MM.1S (cell line): ENCODE measurements around the gene MPST.

ENCODE experiments used
- DNase-seq: peaks from one replicate; pipeline ENCODE4 v3.0.0-alpha.2; 2015
- H2AFZ ChIP-seq: fragments of 300-600 bp; sonication (generic); 2 replicates; pipeline ENCODE4 v1.6.0; 2016; ENCODE audit warnings: antibody characterized with exemption, low read length
- H3F3A ChIP-seq: fragments of 300-600 bp; sonication (generic); 2 replicates; pipeline ENCODE4 v1.6.1; 2016; ENCODE audit warnings: mild to moderate bottlenecking, antibody characterized with exemption, low read length, moderate library complexity, mixed read lengths; ENCODE audit not compliant: insufficient read depth
- H3K27ac ChIP-seq: fragments of 300-600 bp; sonication (generic); 2 replicates; pipeline ENCODE4 v1.5.1; 2016; ENCODE audit warnings: mild to moderate bottlenecking, low read length
- H3K27me3 ChIP-seq: fragments of 300-600 bp; sonication (generic); replicated peaks from 2 replicates; pipeline ENCODE4 v1.6.0; 2016; ENCODE audit warnings: low read length; ENCODE audit not compliant: insufficient read depth
- H3K36me3 ChIP-seq: fragments of 300-600 bp; sonication (generic); replicated peaks from 2 replicates; pipeline ENCODE4 v1.6.1; 2016; ENCODE audit warnings: mild to moderate bottlenecking, low read length, mixed read lengths; ENCODE audit not compliant: insufficient read depth
- H3K4me1 ChIP-seq: fragments of 300-600 bp; sonication (generic); 2 replicates; pipeline ENCODE4 v1.6.1; 2016; ENCODE audit warnings: low read length, mixed read lengths
- H3K4me2 ChIP-seq: fragments of 300-600 bp; sonication (generic); 2 replicates; pipeline ENCODE4 v1.6.0; 2016; ENCODE audit warnings: low read depth, low read length
- H3K4me3 ChIP-seq: fragments of 300-600 bp; sonication (generic); 2 replicates; pipeline ENCODE4 v1.5.1; 2016; ENCODE audit warnings: low read length, mixed read lengths
- H3K79me2 ChIP-seq: fragments of 300-600 bp; sonication (generic); 2 replicates; pipeline ENCODE4 v1.6.1; 2016; ENCODE audit warnings: mixed run types, low read length, mixed read lengths
- H3K9ac ChIP-seq: fragments of 300-600 bp; sonication (generic); 2 replicates; pipeline ENCODE4 v1.6.1; 2016; ENCODE audit warnings: low read length, mixed read lengths
- H3K9me2 ChIP-seq: fragments of 300-600 bp; sonication (generic); replicated peaks from 2 replicates; pipeline ENCODE4 v1.6.1; 2016; ENCODE audit warnings: mild to moderate bottlenecking, low read length, mixed read lengths; ENCODE audit not compliant: insufficient read depth
- H3K9me3 ChIP-seq: fragments of 300-600 bp; sonication (generic); replicated peaks from 2 replicates; pipeline ENCODE4 v1.6.1; 2016; ENCODE audit warnings: mild to moderate bottlenecking, low read length, mixed read lengths; ENCODE audit not compliant: insufficient read depth
- H4K20me1 ChIP-seq: fragments of 300-600 bp; sonication (generic); 2 replicates; pipeline ENCODE4 v1.6.1; 2016; ENCODE audit warnings: mild to moderate bottlenecking, low read length, moderate library complexity, mixed read lengths; ENCODE audit not compliant: insufficient read depth
- CTCF ChIP-seq: fragments of 300-600 bp; sonication (generic); IDR thresholded peaks from 2 replicates; pipeline ENCODE4 v1.5.1; 2016; ENCODE audit warnings: antibody characterized with exemption, low read length, mixed read lengths
- EZH2 ChIP-seq: fragments of 300-600 bp; sonication (generic); optimal IDR thresholded peaks from 2 replicates; pipeline ENCODE3; 2017; ENCODE audit warnings: low read depth, mild to moderate bottlenecking, antibody characterized with exemption, low read length, mixed read lengths
- EZH2phosphoT487 ChIP-seq: fragments of 300-600 bp; sonication (generic); IDR thresholded peaks from 2 replicates; pipeline ENCODE4 v1.6.1; 2018; ENCODE audit warnings: antibody characterized with exemption, low read length

The MPST gene

GRCh38 chr22:37019309-37020191 is at the start of gene MPST, which contains the start of gene TST:
TSS of gene MPST (plus strand) at chr22:37019742. CDS start at chr22:37019837, 95 bp downstream.
TSS of gene TST (minus strand) at chr22:37019447. CDS start at chr22:37018732, 715 bp downstream.
- peak; percentile 59 for DNase-seq

GRCh38 chr22:36971341-36972125 is 48.0 kb upstream of the MPST start:
- no peaks in the 10 kb centered on the region for H3K4me1 ChIP-seq
- no peaks in the 10 kb centered on the region for H3F3A ChIP-seq
- H4K20me1 ChIP-seq = no peaks in the 10 kb centered on the region
- no peaks in the 10 kb centered on the region for H3K9me3 ChIP-seq
- H2AFZ ChIP-seq = no peak overlapping the region
- DNase-seq = no peak
- H3K27me3 ChIP-seq = no peaks in the 10 kb centered on the region
- no peak overlapping the region for H3K4me2 ChIP-seq
- H3K9ac ChIP-seq = no peak overlapping the region
- no peaks in the 10 kb centered on the region for H3K9me2 ChIP-seq
- TF ChIP-seq EZH2phosphoT487 (no peak), EZH2 (no peak), CTCF (no peak)
- no peak overlapping the region for H3K4me3 ChIP-seq
- no peaks in the 10 kb centered on the region for H3K36me3 ChIP-seq
- H3K27ac ChIP-seq = no peak overlapping the region
- H3K79me2 ChIP-seq = no peaks in the 10 kb centered on the region

More at GRCh38 chr22:37019309-37020191, at the start of gene MPST, which contains the start of gene TST:
- Histone ChIP-seq H3K4me1 (no peaks in the 10 kb centered on the region), H3K27ac (no peak within 1 kb of the TSS), H3K4me2 (peak within 1 kb of the TSS; percentile 87), H3K9ac (peak within 1 kb of the TSS; percentile 79), H2AFZ (peak within 1 kb of the TSS; percentile 92), H3F3A (no peaks in the 10 kb centered on the region), H3K36me3 (no peaks in the 10 kb centered on the region), H3K9me3 (no peaks in the 10 kb centered on the region), H3K4me3 (peak within 1 kb of the TSS; percentile 95), H3K79me2 (peaks cover 9% of the 10 kb centered on the region; the same call in 1 of the 2 replicates), H4K20me1 (no peaks in the 10 kb centered on the region), H3K9me2 (no peaks in the 10 kb centered on the region), H3K27me3 (no peaks in the 10 kb centered on the region)
- TF ChIP-seq EZH2phosphoT487 = no peak
- 0 out of 2 replicates have a peak, but pooled peaks have one; percentile 9 for TF ChIP-seq CTCF

- Histone ChIP-seq H3K27me3 (no peaks in the 10 kb centered on the region), H3K27ac (no peak overlapping the region), H3K36me3 (no peaks in the 10 kb centered on the region), H3K9ac (no peak overlapping the region), H3K4me2 (no peak overlapping the region), H3K9me2 (no peaks in the 10 kb centered on the region), H2AFZ (no peak overlapping the region), H3F3A (no peaks in the 10 kb centered on the region; the same call in 1 of the 2 replicates), H3K4me1 (0 out of 2 replicates have a peak, but pooled peaks cover 3% of the 10 kb centered on the region), H3K9me3 (no peaks in the 10 kb centered on the region), H3K79me2 (no peaks in the 10 kb centered on the region), H4K20me1 (no peaks in the 10 kb centered on the region), H3K4me3 (no peak overlapping the region)
- no peak for DNase-seq
- TF ChIP-seq EZH2phosphoT487 (no peak), CTCF (no peak), EZH2 (no peak)
Measured at GRCh38 chr22:36976606-36977005, 42.9 kb upstream of the MPST start.
